GM18861 (cell line): ENCODE results near the gene TUNAR.

Experiments
- ATAC-seq: cut with Tn5 transposase; IDR thresholded peaks from one replicate; pipeline ENCODE4 v1.9.1; 2021; ENCODE audit not compliant: unreplicated experiment

Gene TUNAR

DNA sequence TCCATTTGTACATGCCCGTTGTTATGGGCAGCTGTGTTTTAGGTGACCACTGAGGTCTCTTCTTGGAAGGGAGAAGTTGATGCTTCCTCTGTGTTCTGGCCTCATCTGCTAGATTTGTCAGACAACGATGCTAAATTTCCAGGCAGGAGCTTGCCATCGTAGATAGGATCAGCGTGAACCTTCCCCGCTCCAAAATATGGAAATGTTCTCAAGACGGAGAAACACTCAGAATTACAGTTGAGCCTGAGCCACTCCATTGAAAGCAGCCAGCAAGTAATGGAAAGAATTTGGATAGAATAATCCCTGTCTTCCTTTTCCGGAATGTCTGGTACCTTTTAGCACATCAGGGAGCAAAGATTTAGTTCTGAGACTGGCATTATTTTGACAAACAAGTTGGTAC is 34.8 kb downstream of the TUNAR start:
- no peak for ATAC-seq

DNA sequence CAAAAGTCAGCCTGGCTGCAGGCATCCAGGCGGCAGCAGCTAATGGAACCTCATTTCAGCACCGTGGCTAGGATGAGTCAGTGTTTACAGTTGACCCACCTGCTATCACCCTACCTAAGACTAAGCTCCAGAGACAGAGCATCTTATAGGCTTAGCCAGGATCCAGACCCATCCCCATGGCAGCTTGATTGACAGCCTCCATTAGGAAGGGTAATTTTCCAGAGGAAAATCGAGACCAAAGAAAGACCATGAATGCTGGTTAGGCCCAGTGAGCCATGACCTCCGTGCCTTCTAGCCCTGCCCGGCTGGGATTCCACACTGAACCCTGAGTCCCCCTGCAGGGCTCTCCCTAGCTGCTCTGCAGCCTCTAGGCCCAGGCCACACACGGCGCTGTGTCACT is 38.7 kb downstream of the TUNAR start:
- no peak for ATAC-seq

DNA sequence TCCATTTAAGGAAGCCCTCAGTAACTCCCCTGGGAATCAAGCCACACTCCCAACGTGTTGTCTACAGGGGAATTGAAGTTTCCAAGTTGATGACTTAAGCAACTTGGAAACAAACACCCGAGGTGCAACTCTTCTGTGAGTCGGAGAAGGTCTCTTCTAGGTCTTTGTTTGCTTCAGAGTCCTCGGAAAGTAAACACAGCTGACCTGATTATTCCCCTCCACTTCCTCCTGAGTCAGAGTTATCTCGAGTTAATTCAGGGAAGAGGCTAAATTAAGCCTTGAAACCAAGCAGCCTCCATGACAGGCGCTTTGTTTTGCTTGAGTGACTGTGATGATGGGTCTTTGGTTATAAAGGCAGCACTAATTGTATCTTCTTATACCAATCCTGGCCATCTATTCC is 41.8 kb downstream of the TUNAR start:
- ATAC-seq: no peak

DNA sequence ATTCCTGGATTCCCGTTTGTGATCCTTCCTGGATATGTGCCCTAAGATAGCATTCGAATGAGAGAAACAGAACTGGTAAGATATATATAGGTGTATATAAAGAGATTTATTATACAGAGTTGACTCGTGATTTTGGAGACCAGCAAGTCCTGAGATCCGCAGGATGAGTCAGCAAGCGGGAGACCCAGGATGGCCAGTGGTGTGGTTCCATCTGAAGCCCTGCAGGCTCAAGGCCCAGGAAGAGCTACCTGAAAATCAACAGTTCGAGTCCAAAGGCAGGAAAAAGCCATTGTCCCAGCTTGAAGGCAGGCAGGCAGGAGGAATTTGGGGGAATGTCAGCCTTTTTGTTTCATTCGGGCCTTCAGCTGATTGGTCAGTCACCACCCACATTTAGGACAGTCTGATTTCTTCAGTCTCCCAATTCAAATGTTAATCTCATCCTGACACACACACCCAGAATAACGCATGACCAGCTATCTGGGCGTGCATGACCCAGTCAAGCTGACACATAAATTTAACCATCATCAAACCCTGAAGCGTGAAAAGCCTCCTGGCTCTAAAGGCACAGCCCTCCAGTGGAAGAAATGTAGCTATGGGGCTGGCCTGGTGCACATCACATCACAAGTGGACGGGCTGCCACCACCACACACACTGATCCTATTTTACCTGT is 44.3 kb downstream of the TUNAR start:
- ATAC-seq: no peak

DNA sequence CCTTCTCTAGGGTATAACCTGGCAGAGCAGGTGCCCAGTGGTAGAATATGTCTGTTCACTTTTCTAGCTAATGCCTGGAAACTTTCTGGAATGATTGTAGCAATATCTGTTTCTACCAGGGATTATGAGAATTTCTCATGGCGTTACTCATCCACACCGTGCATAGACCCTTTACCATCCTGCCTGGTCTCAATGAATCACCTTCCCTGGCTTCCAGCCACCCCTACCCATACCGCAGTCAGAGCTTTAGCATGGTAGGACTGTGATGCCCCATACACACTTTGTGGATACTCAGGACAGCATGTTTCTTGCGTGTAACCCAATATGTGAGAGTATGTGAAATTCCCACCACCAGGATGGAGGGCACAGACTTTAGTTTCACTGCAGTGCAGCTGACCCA is 45.4 kb downstream of the TUNAR start:
- no peak for ATAC-seq

DNA sequence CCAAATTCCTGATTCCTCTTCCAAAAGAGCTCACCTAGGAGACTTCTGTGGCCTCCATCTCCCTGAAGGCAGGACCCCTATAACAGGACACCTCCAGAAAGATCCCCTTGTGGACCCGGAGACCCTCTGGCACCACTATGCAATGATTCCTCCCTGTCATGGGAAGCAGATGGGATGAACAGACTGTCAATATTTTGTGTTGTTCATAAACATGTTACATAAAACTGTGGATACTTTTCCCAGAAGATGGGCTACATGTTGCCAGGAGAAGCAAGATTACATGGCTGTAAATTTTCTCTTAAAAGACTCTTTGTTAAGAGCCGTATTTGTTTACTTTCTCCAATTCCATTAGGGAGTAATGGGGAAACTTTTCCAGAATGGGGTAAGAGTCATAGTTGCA is 52.1 kb downstream of the TUNAR start:
- ATAC-seq: no peak

DNA sequence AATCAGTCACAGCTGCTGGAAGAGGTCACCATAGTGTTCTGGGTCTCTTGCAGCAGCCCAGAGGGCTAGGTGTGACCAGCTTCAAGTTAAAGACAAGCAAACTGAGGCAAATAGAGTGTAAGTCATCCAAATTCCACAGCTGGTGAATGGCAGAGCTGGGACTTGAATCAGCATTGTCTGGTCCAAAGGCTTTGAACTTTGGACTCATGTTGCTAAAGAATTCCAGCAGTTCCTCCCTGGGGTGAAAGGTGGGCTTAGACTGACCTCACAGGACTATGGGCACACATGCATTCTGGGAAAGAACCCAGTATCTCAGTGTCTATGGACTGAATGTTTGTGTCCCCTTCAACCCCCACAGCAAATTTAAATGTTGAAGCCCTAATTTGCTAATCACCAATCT is 54.8 kb downstream of the TUNAR start:
- no peak for ATAC-seq

DNA sequence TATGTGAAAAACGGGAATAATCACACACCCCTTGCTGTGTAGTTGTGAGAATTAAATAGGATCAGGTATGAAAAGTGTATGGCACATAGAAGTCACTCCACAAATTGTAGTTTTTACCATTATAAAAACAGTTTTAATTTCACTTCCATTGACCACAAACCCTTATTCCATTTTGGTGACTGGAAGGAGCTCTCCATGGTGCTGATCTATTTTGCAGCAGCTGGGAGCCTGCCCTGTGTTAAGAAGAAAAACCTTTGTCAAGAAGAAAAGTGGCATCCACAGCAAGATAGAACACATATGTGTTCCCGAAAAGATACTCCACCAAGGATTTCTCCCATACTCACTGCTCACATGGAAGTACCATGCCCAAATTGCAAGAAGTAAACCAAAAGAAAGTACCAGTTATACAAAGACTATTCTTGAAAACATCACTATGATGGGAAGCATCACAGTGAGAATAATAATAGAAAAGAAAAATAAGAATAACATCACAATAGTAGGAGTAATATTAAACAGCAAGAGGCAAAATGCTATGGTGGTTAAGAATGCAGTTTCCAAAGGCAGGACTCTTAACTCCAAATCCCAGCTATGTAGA is 58.7 kb downstream of the TUNAR start:
- no peak for ATAC-seq

DNA sequence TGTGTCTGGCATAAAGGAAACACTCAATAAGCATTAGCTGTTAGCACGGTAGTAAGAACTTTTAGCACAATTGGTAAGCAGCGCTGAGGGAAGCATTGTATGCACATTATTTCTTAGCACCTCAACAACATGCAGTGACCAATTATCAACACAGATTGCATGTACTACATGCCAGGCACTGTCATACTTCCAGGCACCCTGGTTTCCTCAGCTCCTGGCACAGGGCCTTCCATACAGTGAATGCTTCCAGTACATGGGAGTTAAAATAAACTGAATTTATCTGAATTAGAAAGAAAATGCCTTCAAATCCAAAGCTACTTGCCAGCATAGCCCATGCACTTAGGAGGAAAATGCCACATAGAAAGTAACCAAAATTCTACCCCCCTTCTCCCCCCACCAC is 59.4 kb downstream of the TUNAR start:
- no peak for ATAC-seq

DNA sequence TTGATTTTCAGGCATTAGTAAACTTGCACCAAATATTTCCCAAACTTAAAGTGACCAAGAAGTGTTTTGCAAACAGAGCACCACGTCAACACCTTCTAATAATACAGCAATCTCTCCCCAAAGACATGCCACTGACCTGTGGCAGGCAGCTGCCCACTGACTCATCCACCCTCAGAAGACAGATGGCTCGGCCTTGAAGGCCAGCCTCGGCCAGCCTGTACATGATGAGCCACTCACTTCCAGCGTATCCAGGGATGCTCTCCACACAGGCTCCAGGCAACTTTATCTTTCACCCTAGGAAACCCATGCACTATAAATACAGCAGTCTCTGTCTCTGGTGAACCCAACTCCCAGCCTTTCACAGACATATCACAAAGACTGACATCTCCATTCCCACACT is 62.7 kb downstream of the TUNAR start:
- ATAC-seq: no peak

DNA sequence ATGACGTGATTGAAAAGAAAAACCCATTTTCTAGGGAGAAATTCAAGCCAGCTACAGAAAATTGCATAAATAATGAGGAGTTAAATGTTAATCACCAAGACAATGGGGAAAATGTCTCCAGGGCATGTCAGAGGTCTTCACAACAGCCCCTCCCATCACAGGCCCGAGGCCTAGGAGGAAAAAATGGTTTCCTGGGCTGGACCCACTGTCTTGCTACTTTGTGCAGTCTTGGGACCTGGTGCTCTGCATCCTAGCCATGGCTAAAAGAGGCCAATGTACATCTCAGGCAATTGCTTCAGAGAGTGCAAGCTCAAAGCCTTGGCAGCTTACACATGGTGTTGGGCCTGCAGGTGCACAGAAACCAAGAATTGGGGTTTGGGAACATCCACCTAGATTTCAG is 65.3 kb downstream of the TUNAR start:
- no peak for ATAC-seq

DNA sequence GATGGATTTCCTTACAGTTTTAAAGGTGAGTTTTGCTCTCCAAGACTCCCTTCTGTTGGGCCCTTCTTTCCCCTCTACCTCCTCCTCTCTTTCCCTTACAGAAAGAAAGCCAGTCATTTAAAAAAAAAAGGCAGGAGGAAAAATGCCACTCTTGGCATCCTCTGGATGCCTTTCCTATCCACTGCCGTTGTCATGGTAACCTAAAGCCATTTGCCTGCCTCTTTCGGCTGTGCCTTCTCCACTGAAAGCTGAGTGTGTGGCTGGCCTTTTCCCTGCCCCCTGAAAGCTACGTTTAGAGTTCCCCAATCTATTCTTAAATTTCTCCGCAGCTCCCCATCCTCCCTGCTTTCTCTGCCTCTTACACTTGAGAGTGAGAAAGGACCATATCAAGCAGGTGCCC is 67.1 kb downstream of the TUNAR start:
- no peak for ATAC-seq

DNA sequence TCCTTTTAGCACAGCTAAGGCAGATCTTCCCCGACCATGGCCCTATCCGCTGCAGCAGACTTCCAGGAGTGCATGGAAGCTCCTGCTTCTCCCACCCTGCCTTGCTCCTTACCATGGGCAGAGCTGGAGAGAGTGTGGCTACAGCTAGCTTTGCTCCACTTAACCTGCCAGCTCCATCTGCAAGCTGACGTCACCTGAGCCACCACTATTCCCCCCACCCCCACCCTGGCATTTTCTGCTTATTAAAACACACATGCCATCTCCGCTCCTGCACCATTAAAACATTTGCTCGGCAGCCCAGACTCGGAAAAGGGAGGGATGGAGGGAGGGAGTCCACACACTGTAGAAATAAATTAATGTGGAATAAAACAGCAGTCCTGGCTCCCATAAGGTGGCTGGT is 67.8 kb downstream of the TUNAR start:
- no peak for ATAC-seq

DNA sequence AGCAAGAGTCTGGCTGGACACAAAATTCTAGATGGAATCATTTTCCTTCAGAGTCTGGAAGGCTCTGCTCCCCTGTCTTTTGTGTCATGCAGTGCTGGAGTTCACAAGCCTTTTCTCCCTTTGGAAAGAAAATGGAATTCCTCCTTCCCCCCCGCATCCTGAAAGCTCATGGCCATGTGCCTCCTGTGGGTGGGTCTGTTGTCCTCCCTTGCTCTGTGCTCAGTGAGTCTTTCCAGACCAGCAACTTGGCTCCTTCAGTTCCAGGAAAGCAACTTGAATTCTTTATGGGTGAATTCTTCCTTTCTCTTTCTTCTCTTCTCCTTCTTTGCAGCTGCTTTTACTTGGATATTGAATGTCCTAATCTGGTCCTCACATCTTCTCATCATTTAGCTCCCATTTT is 70.2 kb downstream of the TUNAR start:
- ATAC-seq: no peak

DNA sequence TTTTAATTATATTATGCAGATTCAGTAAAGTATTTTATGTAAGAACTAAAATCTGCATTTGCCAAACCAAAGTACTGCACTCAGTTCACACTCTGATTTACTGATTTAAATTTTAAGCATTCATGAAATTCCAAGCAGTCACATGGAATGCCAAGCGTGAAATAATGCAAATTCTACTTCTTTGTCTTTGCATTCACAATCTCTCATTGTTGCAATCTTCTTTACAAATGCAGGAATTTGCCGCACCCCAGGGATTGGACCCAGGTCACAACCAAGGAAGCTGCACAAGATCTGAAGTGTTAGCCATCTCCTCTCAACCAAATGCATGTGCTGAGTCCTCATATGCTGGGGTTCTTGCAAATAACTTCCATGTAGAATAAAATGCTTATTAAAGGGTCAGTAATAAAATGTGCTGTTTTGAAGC is 71.9 kb downstream of the TUNAR start:
- ATAC-seq: no peak

DNA sequence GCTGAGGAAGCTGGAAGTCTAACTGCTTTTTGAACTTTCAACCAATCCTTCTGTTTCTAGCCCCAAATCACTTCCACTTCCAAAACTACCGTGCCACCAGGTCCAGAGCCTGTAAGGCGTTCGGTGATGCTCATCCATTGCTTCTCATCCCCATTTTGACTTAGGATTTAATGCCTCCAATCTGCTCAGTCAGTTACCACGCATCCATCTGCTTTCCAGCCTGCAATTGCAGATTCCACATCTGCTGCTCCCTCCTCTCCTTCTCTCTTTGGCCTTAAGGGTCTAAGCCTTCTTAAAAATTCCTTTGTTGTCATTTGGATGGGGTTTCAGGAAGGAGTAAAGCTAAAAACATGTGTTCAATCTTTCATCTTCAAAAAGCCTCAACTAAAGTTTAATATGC is 74.7 kb downstream of the TUNAR start:
- ATAC-seq: no peak

DNA sequence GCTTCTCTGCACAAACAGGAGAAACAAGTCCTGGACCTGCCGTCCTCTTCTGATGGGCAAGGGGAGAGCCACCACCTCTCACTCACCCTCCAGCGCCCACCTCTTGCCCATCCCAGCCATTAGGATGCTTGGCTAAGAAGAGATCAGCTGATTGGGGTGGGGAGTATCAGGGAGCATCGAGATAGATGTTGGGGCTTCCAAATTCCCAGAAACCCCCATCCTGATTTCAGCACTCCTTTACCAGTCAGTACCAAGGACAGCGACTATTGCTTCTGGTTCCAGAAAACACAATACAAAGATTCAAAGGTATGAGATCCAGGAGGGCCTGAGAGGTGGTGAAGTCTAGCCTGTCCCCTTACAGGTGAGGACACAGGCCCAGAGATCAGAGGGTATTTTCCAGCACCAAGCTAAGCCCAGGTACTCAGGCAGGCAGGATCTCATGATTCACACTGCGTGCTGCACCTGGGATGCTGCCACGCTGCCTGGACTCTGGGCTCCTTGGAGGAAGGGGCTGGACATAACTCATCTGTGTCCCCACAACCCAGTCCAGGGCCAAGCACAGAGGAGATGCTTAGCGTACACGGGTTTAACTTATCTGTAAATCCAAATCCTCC is 76.6 kb downstream of the TUNAR start:
- no peak for ATAC-seq

DNA sequence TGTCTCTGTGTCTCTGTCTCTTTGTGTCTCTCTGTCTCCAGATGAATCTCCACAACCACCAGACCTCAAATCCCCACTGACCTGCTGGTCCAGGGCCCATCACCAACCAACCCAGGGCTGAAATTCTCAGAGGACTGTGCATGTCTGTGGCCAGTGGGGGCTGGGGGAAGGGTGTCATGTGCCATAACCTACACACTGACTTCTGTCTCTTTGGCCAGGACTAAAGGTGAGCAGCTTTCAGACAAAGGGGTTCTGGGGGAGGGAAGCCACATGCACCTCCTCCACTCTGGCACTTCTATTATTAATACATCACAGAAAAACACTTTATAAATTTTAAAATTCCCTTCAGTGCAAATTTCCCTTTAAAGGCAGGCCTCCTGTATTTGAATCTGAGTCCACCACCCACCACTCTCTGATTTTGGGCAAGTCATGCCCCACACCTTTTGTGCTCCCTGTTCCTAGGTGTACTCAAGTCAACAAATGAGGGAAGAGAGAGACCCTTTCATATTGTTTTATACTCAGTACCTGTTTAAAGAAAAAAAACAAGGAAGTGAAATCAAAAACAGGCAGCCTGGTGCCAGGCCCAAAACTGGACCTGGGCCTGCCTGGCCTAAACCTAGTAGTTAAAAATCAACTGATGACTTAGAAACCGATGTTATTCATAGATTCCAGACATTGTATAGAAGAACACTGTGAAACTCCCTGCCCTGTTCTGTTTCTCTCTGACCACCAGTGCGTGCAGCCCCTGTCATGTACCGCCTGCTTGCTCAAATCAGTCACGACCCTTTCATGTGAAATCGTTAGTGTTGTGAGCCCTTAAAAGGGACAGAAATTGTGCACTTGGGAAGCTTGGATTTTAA is 80.2 kb downstream of the TUNAR start:
- ATAC-seq: no peak

DNA sequence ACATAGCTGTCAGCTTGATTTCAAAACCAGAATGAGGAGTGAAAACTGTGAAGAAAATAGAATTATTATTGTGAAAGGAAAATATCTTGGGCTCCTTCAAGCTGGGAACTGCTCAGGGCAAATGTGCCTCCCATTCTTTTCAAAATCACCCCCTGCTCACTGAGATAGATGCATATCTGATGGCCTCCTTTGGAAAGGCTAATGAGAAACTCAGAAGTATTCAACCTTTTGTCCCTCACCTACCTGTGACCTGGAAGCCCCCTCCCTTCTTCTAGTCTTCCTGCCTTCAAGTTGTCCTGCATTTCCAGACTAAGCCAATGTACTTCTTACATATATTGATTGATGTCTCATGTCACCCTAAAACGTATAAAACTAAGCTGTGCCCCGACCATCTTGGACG is 81.5 kb downstream of the TUNAR start:
- no peak for ATAC-seq

DNA sequence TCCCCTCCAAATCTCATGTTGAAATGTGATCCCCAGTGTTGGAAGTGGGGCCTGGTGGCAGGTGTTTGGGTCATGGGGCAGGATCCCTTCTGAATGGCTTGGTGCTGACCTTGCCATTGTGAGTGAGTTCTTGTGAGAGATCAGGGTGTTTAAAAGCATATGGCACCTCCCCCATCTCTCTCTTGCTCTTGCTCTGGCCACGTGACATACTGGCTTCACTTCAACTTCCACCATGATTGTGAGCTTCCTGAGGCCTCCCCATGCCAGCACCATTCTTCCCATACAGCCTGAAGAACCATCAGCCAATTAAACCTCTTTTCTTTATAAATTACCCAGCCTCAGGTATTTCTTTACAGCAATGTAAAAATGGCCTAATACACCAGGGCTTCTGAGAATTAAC is 82.7 kb downstream of the TUNAR start:
- ATAC-seq: no peak

DNA sequence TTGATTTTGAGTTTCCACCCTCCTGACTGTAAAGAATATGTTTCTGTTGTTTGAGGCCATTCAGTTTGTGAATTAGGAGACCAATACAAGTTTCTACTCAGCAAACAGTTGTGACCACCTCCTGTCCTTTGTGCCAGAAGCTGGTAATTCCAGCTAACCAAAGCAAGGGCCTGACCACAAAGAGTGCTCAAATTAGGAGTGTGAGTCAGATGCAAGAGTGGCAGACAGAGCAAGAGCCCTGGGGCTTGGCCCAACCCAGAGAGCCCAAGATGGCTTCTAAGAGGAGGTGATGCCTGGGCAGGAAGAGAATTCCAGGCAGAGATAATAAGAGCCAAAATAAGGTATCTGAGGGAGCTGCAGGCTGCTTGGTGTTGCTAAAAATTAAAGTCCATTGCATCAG is 84.8 kb downstream of the TUNAR start:
- no peak for ATAC-seq

DNA sequence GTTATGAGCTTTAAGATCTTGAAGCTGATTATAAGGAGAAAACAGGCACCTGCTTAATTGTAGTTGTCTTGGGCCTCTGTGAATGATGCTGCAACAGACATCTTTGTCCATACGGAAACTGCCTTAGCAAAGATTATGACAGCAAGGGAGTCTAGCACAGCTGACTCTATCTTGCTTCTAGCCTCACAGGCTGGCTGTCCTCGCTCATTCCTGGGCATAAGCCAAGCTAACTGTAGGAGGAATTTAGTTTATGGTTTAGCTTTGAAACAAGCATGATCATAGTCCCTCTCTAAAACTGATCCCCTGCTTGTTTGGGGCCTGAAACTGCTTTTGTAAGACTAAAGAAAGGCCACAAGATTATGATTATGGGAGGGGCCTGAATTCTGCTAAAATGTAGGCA is 88.3 kb downstream of the TUNAR start:
- ATAC-seq: no peak
